Stimulated activated CD8-positive, alpha-beta memory T cell treated with anti-CD3 and anti-CD28 coated beads, Interleukin-7, amount 100 ng/mL, for 24 hours (primary cell): Measurements from ENCODE around the gene EMILIN2.

Experiments
- DNase-seq: peaks from one replicate; pipeline ENCODE4 v3.0.0-alpha.2; 2020; ENCODE audit warnings: low read depth

Gene EMILIN2

DNA sequence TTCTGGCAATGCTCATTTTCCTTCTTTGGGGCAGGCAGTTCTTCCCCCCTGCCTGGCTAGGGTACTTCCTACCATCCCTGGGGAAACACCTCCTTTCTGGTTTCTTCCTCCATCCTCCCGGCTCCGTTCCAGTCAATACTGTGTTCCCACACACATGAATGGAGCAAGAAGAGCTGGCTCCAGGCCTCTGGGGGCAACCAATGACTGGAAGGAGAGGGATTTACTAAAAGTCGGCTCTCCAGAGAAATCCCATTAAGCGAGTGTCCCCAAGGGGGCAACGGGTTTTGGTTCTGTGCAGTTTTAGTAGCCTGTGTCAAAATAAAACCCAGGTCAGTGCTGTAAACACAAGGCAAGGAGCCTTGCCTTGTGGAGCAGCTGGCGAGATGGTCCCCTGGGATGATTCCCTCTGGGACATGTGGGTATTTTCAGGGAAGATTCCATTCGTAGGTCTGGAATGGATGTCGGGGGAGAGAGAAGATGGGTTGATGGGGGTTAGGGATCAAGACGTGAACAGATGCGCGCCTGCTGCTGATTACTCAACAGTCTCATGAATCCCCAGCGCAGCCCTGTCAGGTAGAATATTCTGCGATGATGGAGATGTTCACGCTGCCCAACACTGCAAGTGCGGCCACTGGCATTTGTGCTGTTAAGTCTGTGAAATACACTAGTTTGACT, 32.0 kb downstream of the EMILIN2 start:
- no peak for DNase-seq

DNA sequence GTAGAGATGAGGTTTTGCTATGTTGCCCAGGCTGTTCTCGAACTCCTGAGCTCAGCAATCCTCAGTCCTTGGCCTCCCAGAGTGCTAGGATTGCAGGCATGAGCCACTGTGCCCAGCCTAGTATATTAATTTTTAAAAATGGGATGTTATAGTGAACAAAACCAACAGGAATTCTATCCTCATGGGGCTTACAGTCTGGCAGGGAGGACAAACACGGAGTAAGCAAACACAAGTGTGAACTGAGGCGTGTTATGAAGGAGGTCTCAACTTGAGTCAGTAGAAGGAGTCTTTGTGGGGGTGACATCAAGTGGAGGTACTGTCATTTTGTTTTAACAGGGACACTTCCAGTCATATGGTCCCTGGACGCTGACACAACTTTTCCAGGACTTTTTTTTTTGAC, 33.1 kb downstream of the EMILIN2 start:
- DNase-seq, result no peak

DNA sequence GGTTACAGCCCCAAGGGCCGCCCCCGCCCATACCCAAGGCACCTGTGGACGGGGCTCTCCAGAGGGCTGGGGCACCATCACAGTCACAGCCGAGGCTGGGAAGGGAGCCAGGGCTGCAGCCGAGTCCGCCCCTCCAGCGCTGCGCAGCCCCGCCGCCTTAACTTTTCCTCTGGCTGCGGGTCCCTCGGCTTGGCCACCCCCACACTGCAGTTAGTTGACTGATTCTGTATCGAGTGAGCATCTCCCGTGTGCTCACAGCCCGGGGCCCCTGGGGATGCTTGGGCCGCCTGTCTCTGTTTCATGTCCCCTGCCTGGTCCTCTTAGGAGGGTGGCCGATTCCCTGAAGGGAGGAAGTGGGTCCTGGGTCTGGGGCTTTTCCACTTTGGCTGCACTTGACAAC, 33.7 kb downstream of the EMILIN2 start:
- no peak for DNase-seq

DNA sequence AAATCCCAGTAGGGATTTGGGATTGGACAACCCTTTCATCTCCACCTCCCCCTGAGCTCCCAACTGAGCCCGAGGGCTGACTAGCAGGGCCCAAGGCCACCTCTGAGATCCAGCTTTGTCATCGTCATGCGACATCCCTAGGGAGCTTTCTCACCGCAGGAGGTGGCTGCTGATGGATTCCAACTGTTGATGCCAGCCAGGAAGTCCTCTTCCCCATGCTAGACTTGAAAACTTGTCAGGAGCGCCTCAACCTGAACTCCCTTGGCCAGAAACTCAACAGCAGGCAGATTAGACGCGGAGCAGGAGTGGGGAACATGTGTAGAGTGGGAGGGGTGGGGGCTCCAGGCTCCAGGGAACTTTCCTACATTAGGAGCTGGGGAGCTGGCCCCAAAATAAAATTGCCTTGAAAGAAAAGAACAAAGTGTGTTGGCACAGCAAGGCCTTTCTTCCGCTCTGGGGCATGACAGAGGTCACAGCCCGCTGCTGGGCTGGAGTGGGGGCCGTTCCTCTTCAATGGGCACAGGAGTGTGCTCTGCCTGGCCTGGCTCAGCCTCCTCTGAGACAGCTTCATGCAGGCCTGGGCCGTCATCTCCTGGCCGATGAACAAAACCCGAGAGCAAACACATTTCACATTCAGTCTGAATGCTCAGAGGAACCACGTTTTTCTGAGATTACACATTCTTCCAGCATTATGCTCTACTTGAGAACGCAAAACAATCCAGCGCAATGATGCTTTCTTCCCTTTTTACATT, 34.5 kb downstream of the EMILIN2 start:
- no peak for DNase-seq

- DNase-seq, result no peak
These were observed 35.0 kb downstream of the EMILIN2 start for GRCh38 chr18:2881840-2882195.

GRCh38 chr18:2882201-2882600, 35.4 kb downstream of the EMILIN2 start:
- DNase-seq, result no peak

DNA sequence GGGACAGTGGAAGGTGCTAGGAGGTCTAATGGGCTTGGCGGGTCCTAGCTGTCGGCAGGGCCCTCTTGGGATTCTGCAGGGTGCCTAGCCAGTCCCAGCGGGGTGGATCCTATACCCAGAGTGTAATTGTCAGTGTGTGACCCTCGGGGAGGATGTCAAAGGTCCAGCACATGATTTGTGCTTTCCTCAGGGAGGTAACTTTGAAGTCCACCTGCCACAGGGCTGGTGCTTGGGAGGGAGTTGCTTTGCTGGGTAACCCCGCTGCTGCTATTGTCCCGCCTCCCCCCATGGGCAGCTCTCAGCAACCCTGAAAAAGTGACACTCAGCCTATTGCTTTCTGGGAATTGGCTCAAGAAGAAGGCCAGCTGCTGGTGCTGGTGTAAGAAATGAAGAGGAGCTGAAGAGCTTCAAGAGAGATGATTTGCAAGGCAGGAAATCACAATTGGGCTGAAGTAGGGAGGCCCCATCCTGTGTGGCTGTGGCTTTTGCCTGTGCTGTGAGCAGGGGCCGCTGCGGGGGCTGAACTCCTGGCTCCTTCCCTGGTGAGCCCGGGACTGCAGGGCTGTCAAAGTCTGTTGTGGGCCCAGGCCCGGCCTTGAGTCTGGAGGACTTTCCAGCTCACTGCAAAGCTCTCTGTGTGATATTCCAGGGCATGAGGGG, 36.4 kb downstream of the EMILIN2 start:
- no peak for DNase-seq

GRCh38 chr18:2884706-2885285, 38.0 kb downstream of the EMILIN2 start:
- DNase-seq, result no peak

GRCh38 chr18:2887470-2887869, 40.7 kb downstream of the EMILIN2 start:
- DNase-seq, result no peak

DNA sequence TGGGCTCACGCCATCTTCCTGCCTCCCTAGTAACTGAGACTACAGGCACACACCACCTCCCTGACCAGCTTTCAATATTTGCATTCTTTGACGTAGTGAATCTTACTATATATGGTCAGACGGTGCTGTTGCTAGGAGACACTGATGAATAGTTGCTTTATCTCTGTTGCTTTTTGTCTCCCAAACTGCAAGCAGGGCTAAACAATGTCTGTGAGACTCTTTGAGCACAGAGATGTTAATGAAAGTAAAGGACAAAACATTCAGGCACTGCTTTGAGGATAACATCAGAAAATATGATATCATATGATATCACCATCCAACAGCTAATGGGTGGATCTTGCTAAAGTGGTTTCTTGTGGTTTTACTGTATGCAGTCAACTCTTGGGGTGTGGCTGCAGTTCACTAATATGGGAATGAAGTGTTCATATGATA, 43.0 kb downstream of the EMILIN2 start:
- DNase-seq, result no peak

DNA sequence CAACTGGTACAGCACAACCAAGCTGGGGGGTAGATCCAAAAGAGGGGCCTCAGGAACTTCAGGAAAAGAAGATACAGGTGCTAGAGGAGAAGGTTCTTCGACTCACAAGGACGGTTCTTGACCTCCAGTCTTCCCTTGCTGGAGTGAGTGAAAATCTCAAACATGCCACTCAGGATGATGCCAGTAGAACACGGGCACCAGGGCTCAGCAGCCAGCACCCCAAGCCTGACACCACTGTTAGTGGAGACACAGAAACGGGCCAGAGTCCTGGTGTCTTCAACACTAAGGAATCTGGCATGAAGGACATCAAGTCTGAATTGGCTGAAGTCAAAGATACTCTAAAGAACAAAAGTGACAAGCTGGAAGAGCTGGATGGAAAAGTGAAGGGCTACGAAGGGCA, 43.8 kb downstream of the EMILIN2 start:
- no peak for DNase-seq

DNA sequence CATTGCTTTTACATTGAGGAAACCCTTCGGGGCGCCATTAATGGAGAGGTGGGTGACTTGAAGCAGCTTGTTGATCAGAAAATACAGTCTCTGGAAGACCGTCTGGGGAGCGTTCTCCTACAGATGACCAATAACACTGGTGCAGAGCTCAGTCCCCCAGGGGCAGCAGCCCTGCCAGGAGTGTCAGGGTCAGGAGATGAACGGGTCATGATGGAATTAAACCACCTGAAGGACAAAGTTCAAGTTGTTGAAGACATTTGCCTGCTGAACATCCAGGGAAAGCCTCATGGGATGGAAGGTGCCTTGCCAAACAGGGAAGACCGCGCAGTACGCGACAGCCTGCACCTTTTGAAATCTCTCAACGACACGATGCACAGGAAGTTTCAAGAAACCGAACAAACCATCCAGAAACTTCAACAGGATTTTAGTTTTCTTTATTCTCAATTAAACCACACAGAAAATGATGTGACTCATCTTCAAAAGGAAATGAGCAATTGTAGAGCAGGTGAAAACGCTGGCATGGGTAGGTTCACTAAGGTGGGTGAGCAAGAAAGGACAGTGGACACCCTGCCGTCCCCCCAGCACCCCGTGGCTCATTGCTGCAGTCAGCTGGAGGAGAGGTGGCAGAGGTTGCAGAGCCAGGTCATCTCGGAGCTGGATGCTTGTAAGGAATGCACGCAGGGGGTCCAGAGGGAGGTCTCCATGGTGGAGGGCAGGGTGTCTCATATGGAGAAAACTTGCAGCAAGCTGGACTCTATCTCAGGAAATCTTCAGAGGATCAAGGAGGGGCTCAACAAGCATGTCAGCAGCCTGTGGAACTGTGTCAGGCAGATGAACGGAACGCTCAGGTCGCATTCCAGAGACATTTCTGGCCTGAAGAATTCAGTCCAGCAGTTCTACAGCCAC, 45.0 kb downstream of the EMILIN2 start:
- no peak for DNase-seq

- no peak for DNase-seq
These were observed 46.2 kb downstream of the EMILIN2 start for GRCh38 chr18:2893056-2893455.

DNA sequence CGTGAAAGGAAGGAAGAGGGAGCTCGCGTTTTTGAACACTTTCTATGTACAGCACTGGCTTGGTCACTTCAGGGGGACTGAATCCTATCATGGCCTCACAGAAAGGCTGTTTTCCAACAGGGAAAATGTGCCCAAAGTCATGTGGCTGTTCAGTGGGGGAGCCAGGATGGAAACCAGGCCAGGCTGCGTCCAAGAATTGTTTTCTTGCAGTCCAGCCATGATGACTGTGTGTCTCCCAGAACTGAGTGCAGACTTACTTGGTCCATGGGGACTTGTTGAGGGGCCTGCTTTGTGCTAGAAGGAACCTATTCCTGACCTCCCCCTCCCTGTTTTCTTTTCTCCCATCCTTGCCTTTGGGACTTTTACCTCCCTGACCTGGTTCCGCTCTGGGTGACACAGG, 46.9 kb downstream of the EMILIN2 start:
- DNase-seq, result no peak

DNA sequence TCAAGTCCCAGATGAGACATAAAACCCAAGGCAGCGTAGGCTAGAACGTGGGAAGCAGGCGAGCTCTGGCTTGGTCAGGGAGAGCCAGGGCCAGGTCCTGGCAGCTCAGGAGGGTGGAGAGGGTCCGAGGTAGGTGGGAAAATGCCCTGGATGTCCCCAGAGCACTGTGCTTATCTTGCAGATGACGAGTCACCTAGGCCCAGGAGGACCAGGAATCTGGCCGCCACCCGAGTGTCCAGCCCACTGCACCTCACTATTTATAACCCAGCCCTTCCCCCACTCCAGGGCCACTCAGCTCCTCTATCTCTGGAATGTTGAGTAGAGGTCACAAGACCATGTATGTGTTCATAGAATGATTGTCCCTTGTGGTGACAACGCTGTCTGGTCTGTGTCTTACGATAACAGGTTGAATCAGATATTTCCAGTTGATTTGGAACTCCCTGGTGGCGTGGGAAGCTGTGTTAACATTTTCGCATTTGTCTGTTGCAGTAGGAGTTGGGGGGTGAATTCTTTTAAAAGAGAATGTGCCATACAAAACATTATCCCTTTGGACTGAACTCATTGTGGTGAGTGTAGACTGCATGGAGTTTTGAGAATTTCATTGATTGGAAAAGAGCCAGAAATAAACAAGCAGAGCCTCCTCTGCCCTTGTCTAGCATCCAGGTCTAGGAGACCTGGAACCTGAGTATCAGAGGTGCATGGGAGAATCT, 47.5 kb downstream of the EMILIN2 start:
- no peak for DNase-seq

DNA sequence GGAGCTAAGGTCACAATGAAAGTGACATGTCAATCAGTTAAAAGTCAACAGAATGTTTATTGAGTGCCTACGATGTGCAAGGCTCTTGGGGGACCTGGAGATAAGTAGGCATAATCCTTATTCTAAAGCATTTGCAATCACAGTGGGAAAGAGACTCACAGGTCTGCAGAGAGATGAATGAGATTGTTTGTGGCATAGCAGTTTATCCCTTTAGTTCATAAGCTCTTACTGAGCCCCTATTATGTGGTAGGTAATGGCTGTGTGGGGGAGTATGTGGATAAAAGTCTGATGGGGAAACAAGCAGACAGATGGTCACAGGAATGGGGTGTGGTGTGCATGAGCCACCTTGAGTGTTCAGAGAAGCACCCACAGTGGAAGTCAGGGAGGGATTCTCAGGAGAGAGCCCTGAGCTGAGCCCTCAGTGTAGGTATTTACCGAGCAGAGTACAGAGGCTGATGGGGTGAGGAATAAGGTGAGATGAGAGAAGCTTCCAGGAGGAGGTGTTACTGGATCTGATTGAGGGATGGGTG, 48.1 kb downstream of the EMILIN2 start:
- DNase-seq, result no peak

- DNase-seq, result no peak
These were observed 48.6 kb downstream of the EMILIN2 start for GRCh38 chr18:2895391-2895790.

- DNase-seq, result no peak
These were observed 50.2 kb downstream of the EMILIN2 start for GRCh38 chr18:2896990-2897389.

DNA sequence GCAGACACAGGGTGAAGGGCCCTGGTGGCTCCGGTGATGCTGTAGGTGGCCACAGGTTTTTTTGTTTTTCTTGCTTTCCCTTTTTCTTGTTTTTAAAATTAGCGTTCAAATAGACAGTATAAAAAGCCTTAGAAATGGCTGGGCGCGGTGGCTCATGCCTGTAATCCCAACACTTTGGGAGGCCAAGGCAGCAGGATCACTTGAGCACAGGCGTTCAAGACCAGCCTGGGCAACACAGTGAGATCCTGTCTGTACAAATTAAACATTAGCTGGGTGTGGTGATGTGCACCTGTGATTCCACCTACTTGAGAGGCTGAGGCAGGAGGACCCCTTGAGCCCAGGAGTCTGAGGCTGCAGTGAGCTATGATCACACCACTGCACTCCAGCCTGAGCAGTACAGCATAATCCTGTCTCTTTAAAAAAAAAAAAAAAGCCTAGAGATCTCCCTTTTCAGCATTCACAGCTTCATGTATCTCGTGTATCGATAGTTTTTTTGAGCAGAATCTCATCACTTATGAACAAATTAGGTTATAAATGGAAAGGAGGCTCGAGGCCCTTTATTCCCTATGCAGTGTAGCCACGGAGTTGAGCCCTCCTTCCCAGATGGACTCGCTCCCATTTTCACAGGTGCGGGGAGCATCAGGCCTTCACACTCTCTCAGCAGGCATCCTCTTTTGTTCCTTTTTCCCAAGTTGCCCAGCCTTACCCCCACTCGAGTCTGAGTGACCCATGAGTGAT, 50.8 kb downstream of the EMILIN2 start:
- no peak for DNase-seq

- no peak for DNase-seq
These were observed 51.4 kb downstream of the EMILIN2 start for GRCh38 chr18:2898186-2898640.
